ENCODE data around the gene TAOK1. TPM values are rescaled to one million over a fixed set of nuclear protein-coding genes. Genes with fewer than 3 reads are reported as not detected.

The TAOK1 gene
- total and polyA plus RNA-seq, 4 donors = 4.3 to 20.5 (median 12.6) TPM

DNA sequence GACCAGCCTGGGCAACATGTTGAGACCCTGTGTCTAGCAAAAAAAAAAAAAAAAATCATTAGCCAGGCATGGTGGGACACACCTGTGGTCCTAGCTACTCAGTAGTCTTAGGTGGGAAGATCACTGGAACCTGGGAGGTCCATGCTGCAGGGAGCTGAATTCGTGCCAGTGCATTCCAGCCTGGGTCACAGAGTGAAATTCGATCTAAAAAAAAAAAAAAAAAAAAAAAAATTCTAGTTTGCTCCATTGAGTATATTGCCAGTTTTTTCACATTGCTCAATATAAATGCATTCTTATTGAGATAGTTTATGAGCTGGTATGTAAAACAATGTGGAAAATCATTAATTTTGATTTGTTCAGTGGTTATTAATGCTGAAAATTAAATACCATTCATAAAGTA, 124.6 kb downstream of the TAOK1 start:
- no peak for DNase-seq (ENCODE audit: low spot score)
- TF ChIP-seq SP1 (IDR thresholded peaks at IDR 0.05) (no peak), YY1 (IDR thresholded peaks at IDR 0.05) (no peak), RAD21 (IDR thresholded peaks at IDR 0.05) (no peak), HNF4G (IDR thresholded peaks at IDR 0.05) (no peak), FOXA2 (IDR thresholded peaks at IDR 0.05) (no peak), JUND (IDR thresholded peaks at IDR 0.05) (no peak), FOXA1 (IDR thresholded peaks at IDR 0.05) (no peak), RXRA (IDR thresholded peaks at IDR 0.05) (no peak)
- TF ChIP-seq, protein P1, sequence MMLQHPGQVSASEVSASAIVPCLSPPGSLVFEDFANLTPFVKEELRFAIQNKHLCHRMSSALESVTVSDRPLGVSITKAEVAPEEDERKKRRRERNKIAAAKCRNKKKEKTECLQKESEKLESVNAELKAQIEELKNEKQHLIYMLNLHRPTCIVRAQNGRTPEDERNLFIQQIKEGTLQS (IDR thresholded peaks at IDR 0.05) = no peak
- TF ChIP-seq, protein P2, sequence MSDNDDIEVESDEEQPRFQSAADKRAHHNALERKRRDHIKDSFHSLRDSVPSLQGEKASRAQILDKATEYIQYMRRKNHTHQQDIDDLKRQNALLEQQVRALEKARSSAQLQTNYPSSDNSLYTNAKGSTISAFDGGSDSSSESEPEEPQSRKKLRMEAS (IDR thresholded peaks at IDR 0.05) = no peak
- Histone ChIP-seq H3K9ac (ENCODE audit: low read depth in 1 of 2, low read length in 2 of 2) (no peak overlapping the region), H3K4me1 (ENCODE audit: control insufficient read depth in 4 of 4, insufficient read depth in 4 of 4, low read length in 3 of 4) (no peaks in the 10 kb centered on the region), H3K27ac (ENCODE audit: low read depth in 1 of 2, low read length in 2 of 2) (no peak overlapping the region), H3K4me3 (ENCODE audit: low read depth in 1 of 3, low read length in 3 of 3) (no peak overlapping the region), H3K36me3 (ENCODE audit: control insufficient read depth in 4 of 4, insufficient read depth in 3 of 4, low read depth in 1 of 4, low read length in 3 of 4) (peaks cover 10 to 27% (median 24%) of the 10 kb centered on the region in 4 donors), H3K27me3 (ENCODE audit: control insufficient read depth in 4 of 4, insufficient read depth in 4 of 4, low read length in 3 of 4) (no peaks in the 10 kb centered on the region), H3K9me3 (ENCODE audit: control insufficient read depth in 4 of 4, low read length in 3 of 4) (no peaks in the 10 kb centered on the region)
- whole genome bisulfite sequencing = 32% methylated on average over 2 of the region's 2 CpGs

DNA sequence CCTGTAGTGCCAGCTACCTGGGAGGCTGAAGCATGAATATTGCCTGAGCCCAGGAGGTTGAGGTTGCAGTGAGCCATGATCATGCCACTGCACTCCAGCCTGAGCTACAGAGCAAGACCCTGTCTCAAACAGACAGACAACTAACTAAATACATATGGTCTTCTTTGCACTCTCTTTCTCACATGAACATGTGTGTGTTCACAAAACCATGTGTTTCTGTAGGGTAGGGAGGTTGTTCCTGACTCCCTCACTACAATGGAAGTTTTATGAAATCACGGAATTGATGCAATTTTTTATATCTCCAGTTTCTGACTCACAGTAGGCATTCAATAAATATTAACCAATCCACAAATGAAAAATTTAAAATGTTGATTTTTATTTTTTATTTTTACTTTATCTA, 128.2 kb downstream of the TAOK1 start:
- Histone ChIP-seq H3K27me3 (ENCODE audit: control insufficient read depth in 4 of 4, insufficient read depth in 4 of 4, low read length in 3 of 4) (no peaks in the 10 kb centered on the region), H3K27ac (ENCODE audit: low read depth in 1 of 2, low read length in 2 of 2) (no peak overlapping the region), H3K36me3 (ENCODE audit: control insufficient read depth in 4 of 4, insufficient read depth in 3 of 4, low read depth in 1 of 4, low read length in 3 of 4) (peaks cover 9 to 31% (median 26%) of the 10 kb centered on the region in 4 donors), H3K9me3 (ENCODE audit: control insufficient read depth in 4 of 4, low read length in 3 of 4) (no peaks in the 10 kb centered on the region), H3K4me3 (ENCODE audit: low read depth in 1 of 3, low read length in 3 of 3) (no peak overlapping the region), H3K9ac (ENCODE audit: low read depth in 1 of 2, low read length in 2 of 2) (no peak overlapping the region), H3K4me1 (ENCODE audit: control insufficient read depth in 4 of 4, insufficient read depth in 4 of 4, low read length in 3 of 4) (peaks cover 0 to 1% (median 0%) of the 10 kb centered on the region in 4 donors)
- TF ChIP-seq, protein P1 (IDR thresholded peaks at IDR 0.05) = no peak
- TF ChIP-seq EGR1 (IDR thresholded peaks at IDR 0.05; ENCODE audit: low read depth in 2 of 2) (no peak), SP1 (IDR thresholded peaks at IDR 0.05) (no peak), RXRA (IDR thresholded peaks at IDR 0.05) (no peak), NR2F2 (IDR thresholded peaks at IDR 0.05) (no peak), YY1 (IDR thresholded peaks at IDR 0.05) (no peak), TAF1 (conservative IDR thresholded peaks at IDR 0.05) (no peak), FOXA1 (IDR thresholded peaks at IDR 0.05) (no peak), FOXA2 (IDR thresholded peaks at IDR 0.05) (no peak), RAD21 (IDR thresholded peaks at IDR 0.05) (no peak), HNF4A (conservative IDR thresholded peaks at IDR 0.05) (no peak), HNF4G (IDR thresholded peaks at IDR 0.05) (no peak), JUND (IDR thresholded peaks at IDR 0.05) (no peak), GABPA (IDR thresholded peaks at IDR 0.05 in 1 of 2, conservative IDR thresholded peaks at IDR 0.05 in 1 of 2) (no peak)
- TF ChIP-seq, protein P3, sequence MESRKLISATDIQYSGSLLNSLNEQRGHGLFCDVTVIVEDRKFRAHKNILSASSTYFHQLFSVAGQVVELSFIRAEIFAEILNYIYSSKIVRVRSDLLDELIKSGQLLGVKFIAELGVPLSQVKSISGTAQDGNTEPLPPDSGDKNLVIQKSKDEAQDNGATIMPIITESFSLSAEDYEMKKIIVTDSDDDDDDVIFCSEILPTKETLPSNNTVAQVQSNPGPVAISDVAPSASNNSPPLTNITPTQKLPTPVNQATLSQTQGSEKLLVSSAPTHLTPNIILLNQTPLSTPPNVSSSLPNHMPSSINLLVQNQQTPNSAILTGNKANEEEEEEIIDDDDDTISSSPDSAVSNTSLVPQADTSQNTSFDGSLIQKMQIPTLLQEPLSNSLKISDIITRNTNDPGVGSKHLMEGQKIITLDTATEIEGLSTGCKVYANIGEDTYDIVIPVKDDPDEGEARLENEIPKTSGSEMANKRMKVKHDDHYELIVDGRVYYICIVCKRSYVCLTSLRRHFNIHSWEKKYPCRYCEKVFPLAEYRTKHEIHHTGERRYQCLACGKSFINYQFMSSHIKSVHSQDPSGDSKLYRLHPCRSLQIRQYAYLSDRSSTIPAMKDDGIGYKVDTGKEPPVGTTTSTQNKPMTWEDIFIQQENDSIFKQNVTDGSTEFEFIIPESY (IDR thresholded peaks at IDR 0.05) = no peak
- TF ChIP-seq, protein P4, sequence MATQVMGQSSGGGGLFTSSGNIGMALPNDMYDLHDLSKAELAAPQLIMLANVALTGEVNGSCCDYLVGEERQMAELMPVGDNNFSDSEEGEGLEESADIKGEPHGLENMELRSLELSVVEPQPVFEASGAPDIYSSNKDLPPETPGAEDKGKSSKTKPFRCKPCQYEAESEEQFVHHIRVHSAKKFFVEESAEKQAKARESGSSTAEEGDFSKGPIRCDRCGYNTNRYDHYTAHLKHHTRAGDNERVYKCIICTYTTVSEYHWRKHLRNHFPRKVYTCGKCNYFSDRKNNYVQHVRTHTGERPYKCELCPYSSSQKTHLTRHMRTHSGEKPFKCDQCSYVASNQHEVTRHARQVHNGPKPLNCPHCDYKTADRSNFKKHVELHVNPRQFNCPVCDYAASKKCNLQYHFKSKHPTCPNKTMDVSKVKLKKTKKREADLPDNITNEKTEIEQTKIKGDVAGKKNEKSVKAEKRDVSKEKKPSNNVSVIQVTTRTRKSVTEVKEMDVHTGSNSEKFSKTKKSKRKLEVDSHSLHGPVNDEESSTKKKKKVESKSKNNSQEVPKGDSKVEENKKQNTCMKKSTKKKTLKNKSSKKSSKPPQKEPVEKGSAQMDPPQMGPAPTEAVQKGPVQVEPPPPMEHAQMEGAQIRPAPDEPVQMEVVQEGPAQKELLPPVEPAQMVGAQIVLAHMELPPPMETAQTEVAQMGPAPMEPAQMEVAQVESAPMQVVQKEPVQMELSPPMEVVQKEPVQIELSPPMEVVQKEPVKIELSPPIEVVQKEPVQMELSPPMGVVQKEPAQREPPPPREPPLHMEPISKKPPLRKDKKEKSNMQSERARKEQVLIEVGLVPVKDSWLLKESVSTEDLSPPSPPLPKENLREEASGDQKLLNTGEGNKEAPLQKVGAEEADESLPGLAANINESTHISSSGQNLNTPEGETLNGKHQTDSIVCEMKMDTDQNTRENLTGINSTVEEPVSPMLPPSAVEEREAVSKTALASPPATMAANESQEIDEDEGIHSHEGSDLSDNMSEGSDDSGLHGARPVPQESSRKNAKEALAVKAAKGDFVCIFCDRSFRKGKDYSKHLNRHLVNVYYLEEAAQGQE (IDR thresholded peaks at IDR 0.05) = no peak
- TF ChIP-seq, protein P2 (IDR thresholded peaks at IDR 0.05) = no peak
- TF ChIP-seq, protein P5, sequence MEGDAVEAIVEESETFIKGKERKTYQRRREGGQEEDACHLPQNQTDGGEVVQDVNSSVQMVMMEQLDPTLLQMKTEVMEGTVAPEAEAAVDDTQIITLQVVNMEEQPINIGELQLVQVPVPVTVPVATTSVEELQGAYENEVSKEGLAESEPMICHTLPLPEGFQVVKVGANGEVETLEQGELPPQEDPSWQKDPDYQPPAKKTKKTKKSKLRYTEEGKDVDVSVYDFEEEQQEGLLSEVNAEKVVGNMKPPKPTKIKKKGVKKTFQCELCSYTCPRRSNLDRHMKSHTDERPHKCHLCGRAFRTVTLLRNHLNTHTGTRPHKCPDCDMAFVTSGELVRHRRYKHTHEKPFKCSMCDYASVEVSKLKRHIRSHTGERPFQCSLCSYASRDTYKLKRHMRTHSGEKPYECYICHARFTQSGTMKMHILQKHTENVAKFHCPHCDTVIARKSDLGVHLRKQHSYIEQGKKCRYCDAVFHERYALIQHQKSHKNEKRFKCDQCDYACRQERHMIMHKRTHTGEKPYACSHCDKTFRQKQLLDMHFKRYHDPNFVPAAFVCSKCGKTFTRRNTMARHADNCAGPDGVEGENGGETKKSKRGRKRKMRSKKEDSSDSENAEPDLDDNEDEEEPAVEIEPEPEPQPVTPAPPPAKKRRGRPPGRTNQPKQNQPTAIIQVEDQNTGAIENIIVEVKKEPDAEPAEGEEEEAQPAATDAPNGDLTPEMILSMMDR (IDR thresholded peaks at IDR 0.05; ENCODE audit: low read depth, low read length, missing input control) = no peak
- no peak for DNase-seq (ENCODE audit: low spot score)
- 100% methylated on average over 1 of the region's 1 CpG for WGBS

Data from liver (tissue), 9 donors.